ENCODE measurements around the gene GRIPAP1.
A peak's percentile ranks its signal among the peaks of the same experiment; 100 is the strongest.

The GRIPAP1 gene

GRCh38 chrX:48958635-48959094, 43.4 kb downstream of the GRIPAP1 start:
- DNase-seq (ENCODE audit: low spot score), result peak; percentile 10
- FAIRE-seq, result no peak

GRCh38 chrX:48957827-48958634, 44.0 kb downstream of the GRIPAP1 start:
- FAIRE-seq (peak; percentile 95), DNase-seq (ENCODE audit: low spot score) (peak; percentile 94)

- DNase-seq (ENCODE audit: low spot score), result no peak
Observed at GRCh38 chrX:48957477-48957826, 44.6 kb downstream of the GRIPAP1 start, which contains the start of gene OTUD5. Gene OTUD5 (minus strand): TSS chrX:48957607. CDS start chrX:48957570, 37 bp downstream.

GRCh38 chrX:48956728-48957414, 45.2 kb downstream of the GRIPAP1 start:
- no peak for FAIRE-seq

More at GRCh38 chrX:48957477-48957826, 44.6 kb downstream of the GRIPAP1 start, which contains the start of gene OTUD5:
- no peak for FAIRE-seq

GRCh38 chrX:48948589-48948988, 53.5 kb downstream of the GRIPAP1 start:
- DNase-seq (ENCODE audit: low spot score) (no peak), FAIRE-seq (no peak)

More at GRCh38 chrX:48956728-48957414, 45.2 kb downstream of the GRIPAP1 start:
- DNase-seq (ENCODE audit: low spot score), result no peak

- peak; percentile 58 for FAIRE-seq
- peak; percentile 22 for DNase-seq (ENCODE audit: low spot score)
Observed at GRCh38 chrX:48945517-48946348, 56.3 kb downstream of the GRIPAP1 start.

GRCh38 chrX:48942895-48943294, 59.2 kb downstream of the GRIPAP1 start:
- FAIRE-seq, result no peak
- DNase-seq (ENCODE audit: low spot score), result no peak

GRCh38 chrX:48940404-48940955, 61.6 kb downstream of the GRIPAP1 start:
- no peak for FAIRE-seq
- no peak for DNase-seq (ENCODE audit: low spot score)

GRCh38 chrX:48939524-48940228, 62.4 kb downstream of the GRIPAP1 start:
- DNase-seq (ENCODE audit: low spot score) (no peak), FAIRE-seq (no peak)

GRCh38 chrX:48938721-48939425, 63.2 kb downstream of the GRIPAP1 start:
- DNase-seq (ENCODE audit: low spot score) (no peak), FAIRE-seq (no peak)

GRCh38 chrX:48937054-48937907, 64.8 kb downstream of the GRIPAP1 start:
- no peak for FAIRE-seq

GRCh38 chrX:48936429-48937053, 65.5 kb downstream of the GRIPAP1 start:
- DNase-seq (ENCODE audit: low spot score) (no peak), FAIRE-seq (no peak)

More at GRCh38 chrX:48937054-48937907, 64.8 kb downstream of the GRIPAP1 start:
- DNase-seq (ENCODE audit: low spot score), result no peak

GRCh38 chrX:48935301-48935670, 66.8 kb downstream of the GRIPAP1 start:
- FAIRE-seq (no peak), DNase-seq (ENCODE audit: low spot score) (no peak)

- no peak for DNase-seq (ENCODE audit: low spot score)
Observed at GRCh38 chrX:48934581-48935300, 67.3 kb downstream of the GRIPAP1 start.

GRCh38 chrX:48933757-48934156, 68.3 kb downstream of the GRIPAP1 start:
- no peak for FAIRE-seq
- no peak for DNase-seq (ENCODE audit: low spot score)

More at GRCh38 chrX:48934581-48935300, 67.3 kb downstream of the GRIPAP1 start:
- no peak for FAIRE-seq

- DNase-seq (ENCODE audit: low spot score), result no peak
- no peak for FAIRE-seq
Observed at GRCh38 chrX:48927736-48928382, 74.2 kb downstream of the GRIPAP1 start.

- FAIRE-seq, result no peak
- DNase-seq (ENCODE audit: low spot score), result no peak
Observed at GRCh38 chrX:48927123-48927522, 74.9 kb downstream of the GRIPAP1 start.

Data from RCC 7860 (cell line).